SK-N-MC (cell line): ENCODE data around the gene CAMKK2.

Experiments
- EZH2 ChIP-seq: fragments of 200-600 bp; sonication (generic); IDR thresholded peaks from one replicate; pipeline ENCODE4 v1.6.1; 2017; ENCODE audit warnings: antibody characterized with exemption
- FOXP2 ChIP-seq: optimal IDR thresholded peaks from 2 replicates; pipeline ENCODE3; 2011; ENCODE audit warnings: mild to moderate bottlenecking, moderate library complexity; ENCODE audit not compliant: insufficient read depth; ENCODE audit errors: extremely low read length, control extremely low read depth

DNA sequence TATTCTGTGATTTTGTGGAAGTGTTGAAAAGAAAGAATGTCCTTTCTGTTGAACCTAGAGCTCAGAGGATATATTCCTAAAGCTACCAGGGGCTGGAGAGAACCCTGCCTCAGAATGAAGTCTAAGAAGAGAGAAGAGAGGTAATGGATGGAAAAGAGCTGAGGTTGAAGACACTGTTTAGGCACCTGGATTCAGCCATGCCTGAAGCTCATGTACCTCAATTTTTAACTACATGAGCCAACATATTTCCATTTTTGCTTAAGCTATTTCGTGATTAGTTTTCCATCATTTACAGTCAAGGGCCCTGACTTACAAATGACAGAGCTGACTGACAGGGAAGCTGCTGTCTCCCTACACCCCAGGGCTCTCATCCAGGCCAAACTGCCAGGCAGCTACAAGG, 10.7 kb downstream of the CAMKK2 start:
- no peak for TF ChIP-seq FOXP2
- no peak for TF ChIP-seq EZH2
